Gastroesophageal sphincter (tissue), 3 donors: ENCODE data around the gene ANKRD13A.

Experiments
- EP300 ChIP-seq: sonication (generic); formaldehyde crosslinking; IDR thresholded peaks from one replicate; pipeline ENCODE4 v1.6.1; 2017; ENCODE audit warnings: antibody characterized with exemption, mild to moderate bottlenecking
- POLR2A ChIP-seq, 2 donors: fragments of 450-650 bp; IDR thresholded peaks; one replicate each; pipeline ENCODE4 v1.6.1; 2017; ENCODE audit warnings: antibody characterized with exemption in 2 of 2, mild to moderate bottlenecking in 2 of 2, moderate library complexity in 1 of 2
- POLR2AphosphoS5 ChIP-seq: sonication (generic); formaldehyde crosslinking; IDR thresholded peaks from one replicate; pipeline ENCODE4 v1.6.1; 2017; ENCODE audit warnings: antibody characterized with exemption
- TF ChIP-seq, protein P1 (sequence below), 4 experiments: fragments of 200-600 bp in 2 of 4; fragments of 450-650 bp in 2 of 4; sonication (generic) in 1 of 4; IDR thresholded peaks; one replicate each; pipeline ENCODE4 v1.5.1; 2017 to 2019; ENCODE audit warnings: antibody characterized with exemption in 4 of 4, mild to moderate bottlenecking in 2 of 4, moderate library complexity in 2 of 4

DNA sequence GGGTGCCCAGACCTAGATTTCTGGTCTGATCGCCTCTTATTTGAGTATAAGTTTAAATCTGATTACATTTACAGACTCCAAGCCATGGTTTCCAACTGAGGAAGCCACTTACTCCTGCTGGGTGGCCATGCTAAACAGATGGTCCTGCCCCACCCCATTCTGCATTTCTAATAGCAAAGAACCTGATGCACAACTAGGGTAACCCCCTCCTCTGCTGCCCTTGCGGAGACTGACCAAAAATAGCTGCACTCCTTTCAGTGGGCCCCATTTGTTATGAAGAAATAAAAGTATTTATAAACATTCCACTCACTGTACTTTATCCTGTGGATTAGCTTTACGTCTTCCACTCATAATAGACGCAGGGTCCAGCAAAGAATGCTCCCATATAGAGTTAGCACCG, 9.8 kb upstream of the ANKRD13A start:
- TF ChIP-seq, protein P1, sequence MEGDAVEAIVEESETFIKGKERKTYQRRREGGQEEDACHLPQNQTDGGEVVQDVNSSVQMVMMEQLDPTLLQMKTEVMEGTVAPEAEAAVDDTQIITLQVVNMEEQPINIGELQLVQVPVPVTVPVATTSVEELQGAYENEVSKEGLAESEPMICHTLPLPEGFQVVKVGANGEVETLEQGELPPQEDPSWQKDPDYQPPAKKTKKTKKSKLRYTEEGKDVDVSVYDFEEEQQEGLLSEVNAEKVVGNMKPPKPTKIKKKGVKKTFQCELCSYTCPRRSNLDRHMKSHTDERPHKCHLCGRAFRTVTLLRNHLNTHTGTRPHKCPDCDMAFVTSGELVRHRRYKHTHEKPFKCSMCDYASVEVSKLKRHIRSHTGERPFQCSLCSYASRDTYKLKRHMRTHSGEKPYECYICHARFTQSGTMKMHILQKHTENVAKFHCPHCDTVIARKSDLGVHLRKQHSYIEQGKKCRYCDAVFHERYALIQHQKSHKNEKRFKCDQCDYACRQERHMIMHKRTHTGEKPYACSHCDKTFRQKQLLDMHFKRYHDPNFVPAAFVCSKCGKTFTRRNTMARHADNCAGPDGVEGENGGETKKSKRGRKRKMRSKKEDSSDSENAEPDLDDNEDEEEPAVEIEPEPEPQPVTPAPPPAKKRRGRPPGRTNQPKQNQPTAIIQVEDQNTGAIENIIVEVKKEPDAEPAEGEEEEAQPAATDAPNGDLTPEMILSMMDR (IDR thresholded peaks at IDR 0.05), result no peak
- TF ChIP-seq POLR2A (IDR thresholded peaks at IDR 0.05) (no peak), EP300 (no peak), POLR2AphosphoS5 (no peak)
